Activated naive CD4-positive, alpha-beta T cell treated with anti-CD3 and anti-CD28 coated beads for 36 hours (primary cell): ENCODE data around the gene MZT1. TPM values are rescaled to one million over a fixed set of nuclear protein-coding genes. Genes with fewer than 3 reads are reported as not detected.

ENCODE experiments used
- CTCF ChIA-PET: fragments of 350-600 bp; sonication (Branson Sonifier 250); formaldehyde crosslinking; loops from one replicate; lab custom pipeline; 2021; ENCODE audit warnings: antibody characterized with exemption; lab: Charles Lee
- DNase-seq: peaks from one replicate; pipeline ENCODE4 v3.0.0-alpha.2; 2020
- H3K27ac Mint-ChIP-seq: one replicate; pipeline ENCODE4 v1.8.0; 2021; ENCODE audit warnings: mild to moderate bottlenecking, mixed read lengths
- H3K27me3 Mint-ChIP-seq: one replicate; pipeline ENCODE4 v1.8.0; 2021; ENCODE audit warnings: low read depth, mixed read lengths
- H3K36me3 Mint-ChIP-seq: one replicate; pipeline ENCODE4 v1.8.0; 2021; ENCODE audit warnings: low read depth, mixed read lengths
- H3K4me1 Mint-ChIP-seq: one replicate; pipeline ENCODE4 v1.8.0; 2021; ENCODE audit warnings: low read depth, mixed read lengths
- H3K4me3 Mint-ChIP-seq: one replicate; pipeline ENCODE4 v1.8.0; 2021; ENCODE audit warnings: mild to moderate bottlenecking, moderate library complexity, mixed read lengths
- H3K9me3 Mint-ChIP-seq: one replicate; pipeline ENCODE4 v1.8.0; 2021; ENCODE audit warnings: mixed read lengths
- intact Hi-C: fragments of 100-400 bp; cut with micrococcal nuclease; formaldehyde crosslinking; loops from one replicate; pipeline ENCODE4 v1.15.1; 2023
- total RNA-seq, 2 experiments: library from RNA; stranded (reverse); gene quantifications; one replicate each; pipeline ENCODE4 v1.2.3, GENCODE V29; 2021

The MZT1 gene, protein sequence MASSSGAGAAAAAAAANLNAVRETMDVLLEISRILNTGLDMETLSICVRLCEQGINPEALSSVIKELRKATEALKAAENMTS
- total RNA-seq = 10 to 100 TPM; 32.4 to 32.9 TPM

DNA sequence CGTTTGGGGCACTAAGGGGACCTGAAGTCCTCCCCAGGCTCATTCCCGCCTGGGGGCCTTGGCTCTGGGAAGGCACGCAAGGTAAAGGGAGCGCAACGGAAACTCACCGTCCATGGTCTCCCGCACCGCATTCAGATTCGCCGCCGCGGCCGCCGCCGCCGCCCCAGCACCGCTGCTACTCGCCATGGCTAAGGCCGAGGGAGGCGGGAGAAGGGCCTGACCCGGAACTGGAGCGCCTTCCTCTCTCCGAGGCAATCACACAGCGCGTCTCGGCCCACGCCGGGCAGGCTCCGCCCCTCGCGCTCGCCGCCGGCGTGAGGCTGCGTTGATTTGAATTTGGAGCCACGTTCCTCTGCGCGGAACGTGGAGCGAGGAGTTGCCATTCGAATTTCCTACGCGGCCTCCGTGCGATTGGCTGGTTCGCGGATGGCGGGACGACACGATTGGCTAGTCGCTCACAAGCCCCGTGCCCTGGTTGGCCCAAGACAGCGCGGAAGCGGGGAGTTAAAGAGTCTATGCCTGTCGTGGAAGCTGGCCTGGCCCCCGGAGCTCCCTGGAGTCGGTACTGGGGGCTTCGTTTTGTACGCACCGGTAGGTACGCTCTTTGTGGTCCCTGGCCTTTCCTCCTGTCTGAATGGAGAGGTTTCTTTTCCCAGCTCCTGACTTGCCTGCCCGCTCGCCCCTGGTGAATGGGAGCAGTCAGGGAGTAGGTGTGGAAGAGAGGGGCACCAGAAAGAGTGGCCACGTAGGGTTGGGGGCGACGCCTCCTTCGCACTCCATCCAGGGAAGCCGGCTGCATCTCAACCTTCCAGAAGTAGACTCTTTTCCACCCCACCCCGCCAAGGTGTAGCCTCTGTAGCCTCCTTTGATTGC, at the start of gene MZT1, which contains the start of gene BORA:
MZT1 (minus strand) TSS at position 213 of the 873 bp plus-strand sequence; CDS start at position 186, 27 bp downstream.
BORA (plus strand) TSS at position 507 of the 873 bp plus-strand sequence. CDS start 1,018 bp downstream, outside the sequence.
- Mint-ChIP-seq H3K27me3 (no peaks in the 10 kb centered on the region), H3K9me3 (no peaks in the 10 kb centered on the region), H3K4me3 (peak within 1 kb of the TSS; percentile 90), H3K27ac (peak within 1 kb of the TSS; percentile 81), H3K4me1 (peaks cover 41% of the 10 kb centered on the region), H3K36me3 (peaks cover 33% of the 10 kb centered on the region)
- intact Hi-C loops = loop anchor here (1.0 to 5.0 kb wide), 6 partner anchors 54 to 1437 kb away; partner anchors contain the start of genes DIS3 and KLF12
- CTCF ChIA-PET = no interaction called here
- DNase-seq = peak; percentile 97

GRCh38 chr13:72774019-72774418, 46.6 kb upstream of the MZT1 start:
- CTCF ChIA-PET = no interaction called here
- Mint-ChIP-seq H3K36me3 (peaks cover 44% of the 10 kb centered on the region), H3K27ac (no peak overlapping the region), H3K27me3 (no peaks in the 10 kb centered on the region), H3K9me3 (no peaks in the 10 kb centered on the region), H3K4me1 (peaks cover 19% of the 10 kb centered on the region), H3K4me3 (no peak overlapping the region)
- DNase-seq = no peak
- intact Hi-C loops = no loop called here

GRCh38 chr13:72763411-72763810, 36.0 kb upstream of the MZT1 start:
- CTCF ChIA-PET = no interaction called here
- Mint-ChIP-seq H3K9me3 (no peaks in the 10 kb centered on the region), H3K27me3 (no peaks in the 10 kb centered on the region), H3K4me3 (no peak overlapping the region), H3K4me1 (no peaks in the 10 kb centered on the region), H3K27ac (no peak overlapping the region), H3K36me3 (peaks cover 43% of the 10 kb centered on the region)
- intact Hi-C loops = no loop called here
- no peak for DNase-seq

DNA sequence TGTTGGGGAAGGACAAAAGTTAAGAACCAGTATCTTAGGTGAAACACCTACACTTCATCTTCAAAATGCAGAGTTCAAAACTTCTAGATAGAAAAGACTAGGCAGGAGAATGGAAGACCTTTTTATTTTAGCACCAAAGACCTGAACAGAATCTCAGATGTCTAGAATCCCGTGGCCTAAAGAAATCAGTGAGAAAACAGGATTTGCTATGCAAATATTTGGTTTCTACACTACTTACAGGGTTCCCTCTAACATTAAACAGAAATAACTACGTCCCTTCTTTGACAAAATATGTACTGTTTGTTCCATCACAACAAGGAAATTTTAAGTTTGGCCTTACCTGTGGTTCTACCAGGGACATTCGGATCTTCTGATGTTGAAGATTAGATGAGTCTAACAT, 32.8 kb upstream of the MZT1 start:
- no peaks in the 10 kb centered on the region for H3K4me1 Mint-ChIP-seq
- H3K9me3 Mint-ChIP-seq = no peaks in the 10 kb centered on the region
- H3K27me3 Mint-ChIP-seq = no peaks in the 10 kb centered on the region
- intact Hi-C loops = loop anchor here (2.0 kb wide), 1 partner anchor 17 kb away; no protein-coding TSS in a partner anchor
- no peak overlapping the region for H3K27ac Mint-ChIP-seq
- CTCF ChIA-PET = no interaction called here
- DNase-seq = no peak
- H3K36me3 Mint-ChIP-seq = peaks cover 45% of the 10 kb centered on the region
- H3K4me3 Mint-ChIP-seq = no peak overlapping the region

- no peak for DNase-seq
- Mint-ChIP-seq H3K4me1 (no peaks in the 10 kb centered on the region), H3K4me3 (no peak overlapping the region), H3K9me3 (no peaks in the 10 kb centered on the region), H3K36me3 (peaks cover 42% of the 10 kb centered on the region), H3K27ac (no peak overlapping the region), H3K27me3 (no peaks in the 10 kb centered on the region)
- intact Hi-C loops = no loop called here
- CTCF ChIA-PET = no interaction called here
Measured at GRCh38 chr13:72757792-72758535, 30.5 kb upstream of the MZT1 start.

GRCh38 chr13:72754111-72754510, 26.7 kb upstream of the MZT1 start:
- H3K27ac Mint-ChIP-seq = no peak overlapping the region
- CTCF ChIA-PET = no interaction called here
- intact Hi-C loops = no loop called here
- peaks cover 52% of the 10 kb centered on the region for H3K36me3 Mint-ChIP-seq
- no peaks in the 10 kb centered on the region for H3K27me3 Mint-ChIP-seq
- no peak overlapping the region for H3K4me3 Mint-ChIP-seq
- H3K4me1 Mint-ChIP-seq = peaks cover 3% of the 10 kb centered on the region
- no peaks in the 10 kb centered on the region for H3K9me3 Mint-ChIP-seq
- no peak for DNase-seq

DNA sequence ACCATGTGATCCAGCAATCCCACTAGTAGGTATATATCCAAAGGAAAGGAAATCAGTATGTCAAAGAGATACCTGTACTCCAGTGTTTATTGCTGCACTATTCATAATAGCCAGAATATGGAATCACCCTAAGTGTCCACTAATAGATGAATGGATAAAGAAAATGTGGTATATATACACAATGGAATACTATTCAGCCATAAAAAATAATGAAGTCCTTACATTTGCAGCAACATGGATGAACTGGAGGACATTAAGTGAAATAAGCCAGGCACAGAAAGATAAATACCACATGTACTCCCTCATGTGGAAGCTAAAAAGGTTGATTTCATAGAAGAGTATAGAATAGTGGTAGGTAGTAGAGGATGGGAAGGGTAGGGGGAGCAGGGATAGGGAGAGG, 23.8 kb upstream of the MZT1 start:
- no peaks in the 10 kb centered on the region for H3K27me3 Mint-ChIP-seq
- intact Hi-C loops = no loop called here
- no peaks in the 10 kb centered on the region for H3K9me3 Mint-ChIP-seq
- peaks cover 10% of the 10 kb centered on the region for H3K4me1 Mint-ChIP-seq
- CTCF ChIA-PET = interaction anchor here (1.6 kb wide), 1 partner anchor 13 kb away, joined by 3 read pairs; no protein-coding TSS in a partner anchor
- H3K4me3 Mint-ChIP-seq = no peak overlapping the region
- peaks cover 60% of the 10 kb centered on the region for H3K36me3 Mint-ChIP-seq
- no peak for DNase-seq
- no peak overlapping the region for H3K27ac Mint-ChIP-seq

GRCh38 chr13:72745260-72745659, 17.8 kb upstream of the MZT1 start:
- Mint-ChIP-seq H3K36me3 (peaks cover 43% of the 10 kb centered on the region), H3K9me3 (no peaks in the 10 kb centered on the region), H3K27ac (no peak overlapping the region), H3K4me1 (peaks cover 14% of the 10 kb centered on the region), H3K4me3 (no peak overlapping the region), H3K27me3 (no peaks in the 10 kb centered on the region)
- CTCF ChIA-PET = no interaction called here
- intact Hi-C loops = no loop called here
- DNase-seq = no peak

DNA sequence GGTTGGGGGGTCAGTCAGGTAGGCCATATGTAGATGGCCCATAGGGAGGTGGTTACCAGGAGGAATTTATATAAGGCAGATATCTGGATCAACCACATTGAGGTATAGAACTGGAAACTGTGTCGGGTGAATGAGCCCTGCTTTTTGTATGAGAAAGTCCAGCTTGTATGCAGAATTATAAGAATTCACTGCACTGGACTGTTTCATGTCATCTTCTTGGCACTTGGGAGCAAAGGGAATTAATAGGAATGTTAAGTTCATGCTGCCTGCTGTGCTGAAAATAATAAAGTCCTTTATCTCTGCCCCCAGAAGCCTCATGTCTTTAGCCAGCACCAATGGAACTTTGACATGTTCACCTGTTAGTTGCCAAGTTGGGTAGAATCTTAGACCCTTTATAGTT, 12.6 kb upstream of the MZT1 start:
- no peak for DNase-seq
- H3K9me3 Mint-ChIP-seq = no peaks in the 10 kb centered on the region
- H3K4me3 Mint-ChIP-seq = no peak overlapping the region
- H3K4me1 Mint-ChIP-seq = peaks cover 5% of the 10 kb centered on the region
- intact Hi-C loops = no loop called here
- no peaks in the 10 kb centered on the region for H3K27me3 Mint-ChIP-seq
- no peak overlapping the region for H3K27ac Mint-ChIP-seq
- CTCF ChIA-PET = no interaction called here
- H3K36me3 Mint-ChIP-seq = peaks cover 39% of the 10 kb centered on the region

- H3K9me3 Mint-ChIP-seq = no peaks in the 10 kb centered on the region
- CTCF ChIA-PET = no interaction called here
- no peaks in the 10 kb centered on the region for H3K27me3 Mint-ChIP-seq
- peaks cover 42% of the 10 kb centered on the region for H3K36me3 Mint-ChIP-seq
- DNase-seq = no peak
- no peak overlapping the region for H3K27ac Mint-ChIP-seq
- intact Hi-C loops = no loop called here
- no peak overlapping the region for H3K4me3 Mint-ChIP-seq
- peaks cover 4% of the 10 kb centered on the region for H3K4me1 Mint-ChIP-seq
Measured at GRCh38 chr13:72737033-72737432, 9.6 kb upstream of the MZT1 start.

GRCh38 chr13:72728290-72728605, 819 bp upstream of the MZT1 start:
- no peaks in the 10 kb centered on the region for H3K9me3 Mint-ChIP-seq
- peak overlapping the region; percentile 90 for H3K4me3 Mint-ChIP-seq
- CTCF ChIA-PET = no interaction called here
- no peaks in the 10 kb centered on the region for H3K27me3 Mint-ChIP-seq
- intact Hi-C loops = loop anchor here (5.0 kb wide), 1 partner anchor 1404 kb away; the partner anchor contains the start of gene KLF12
- peak overlapping the region; percentile 81 for H3K27ac Mint-ChIP-seq
- peaks cover 31% of the 10 kb centered on the region for H3K36me3 Mint-ChIP-seq
- peaks cover 36% of the 10 kb centered on the region for H3K4me1 Mint-ChIP-seq
- DNase-seq = no peak

- H3K4me1 Mint-ChIP-seq = peaks cover 43% of the 10 kb centered on the region
- DNase-seq = peak; percentile 58
- intact Hi-C loops = loop anchor here (1.0 to 5.0 kb wide), 6 partner anchors 54 to 1436 kb away; partner anchors contain the start of genes DIS3 and KLF12
- no peaks in the 10 kb centered on the region for H3K27me3 Mint-ChIP-seq
- peak overlapping the region; percentile 81 for H3K27ac Mint-ChIP-seq
- CTCF ChIA-PET = no interaction called here
- H3K36me3 Mint-ChIP-seq = peaks cover 34% of the 10 kb centered on the region
- H3K9me3 Mint-ChIP-seq = no peaks in the 10 kb centered on the region
- H3K4me3 Mint-ChIP-seq = peak overlapping the region; percentile 90
Measured at GRCh38 chr13:72726726-72727416, 558 bp downstream of the MZT1 start.
